LNCaP clone FGC (cell line): Measurements from ENCODE around the gene TIMM44.

Experiments
- DNase-seq: peaks from one replicate; pipeline ENCODE4 v3.0.0-alpha.2; 2011; ENCODE audit warnings: low read depth
- H3K4me3 ChIP-seq: 2 replicates; pipeline ENCODE4 v1.5.1; 2011; ENCODE audit warnings: mild to moderate bottlenecking, low read depth, low read length, control low read depth
- TF ChIP-seq, protein P1 (sequence below): IDR thresholded peaks from 2 replicates; pipeline ENCODE4 v1.5.1; 2012; ENCODE audit warnings: mild to moderate bottlenecking; ENCODE audit not compliant: control insufficient read depth, insufficient read depth; ENCODE audit errors: extremely low read depth

Gene TIMM44

DNA sequence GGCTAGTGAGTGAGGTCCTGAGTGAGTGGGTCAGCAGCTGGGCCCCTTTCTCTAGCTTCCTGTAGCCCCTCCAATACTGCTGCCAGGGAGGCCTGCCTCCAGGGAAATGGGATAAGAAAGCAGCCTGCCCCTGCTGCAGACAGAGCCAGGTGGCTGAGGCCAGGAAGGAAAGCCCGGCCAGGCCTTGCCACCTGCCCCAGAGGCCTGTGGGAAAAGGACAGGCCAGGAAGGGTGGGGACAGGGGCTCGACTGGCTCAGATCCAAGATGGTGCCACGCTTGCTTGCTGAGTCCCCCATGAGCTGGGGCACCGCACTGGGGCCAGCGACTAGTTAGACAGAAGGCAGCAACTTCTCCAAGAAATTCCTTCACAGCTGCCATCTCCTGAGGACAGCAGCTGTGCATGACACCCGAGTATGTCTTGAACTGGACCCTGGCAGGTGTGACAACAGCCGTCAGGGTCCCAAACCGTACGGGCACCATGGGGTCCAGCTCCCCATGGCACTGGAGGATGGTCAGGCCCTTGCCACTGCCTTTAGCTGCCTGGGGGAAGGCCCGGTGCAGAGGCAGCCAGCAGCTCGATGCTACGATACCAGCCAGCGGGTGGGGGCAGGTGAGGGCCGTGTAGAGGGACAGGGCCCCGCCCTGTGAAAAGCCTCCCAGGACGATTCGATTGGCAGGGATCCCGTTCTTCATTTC lies 64.2 kb downstream of the TIMM44 start:
- TF ChIP-seq, protein P1, sequence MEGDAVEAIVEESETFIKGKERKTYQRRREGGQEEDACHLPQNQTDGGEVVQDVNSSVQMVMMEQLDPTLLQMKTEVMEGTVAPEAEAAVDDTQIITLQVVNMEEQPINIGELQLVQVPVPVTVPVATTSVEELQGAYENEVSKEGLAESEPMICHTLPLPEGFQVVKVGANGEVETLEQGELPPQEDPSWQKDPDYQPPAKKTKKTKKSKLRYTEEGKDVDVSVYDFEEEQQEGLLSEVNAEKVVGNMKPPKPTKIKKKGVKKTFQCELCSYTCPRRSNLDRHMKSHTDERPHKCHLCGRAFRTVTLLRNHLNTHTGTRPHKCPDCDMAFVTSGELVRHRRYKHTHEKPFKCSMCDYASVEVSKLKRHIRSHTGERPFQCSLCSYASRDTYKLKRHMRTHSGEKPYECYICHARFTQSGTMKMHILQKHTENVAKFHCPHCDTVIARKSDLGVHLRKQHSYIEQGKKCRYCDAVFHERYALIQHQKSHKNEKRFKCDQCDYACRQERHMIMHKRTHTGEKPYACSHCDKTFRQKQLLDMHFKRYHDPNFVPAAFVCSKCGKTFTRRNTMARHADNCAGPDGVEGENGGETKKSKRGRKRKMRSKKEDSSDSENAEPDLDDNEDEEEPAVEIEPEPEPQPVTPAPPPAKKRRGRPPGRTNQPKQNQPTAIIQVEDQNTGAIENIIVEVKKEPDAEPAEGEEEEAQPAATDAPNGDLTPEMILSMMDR: no peak
- no peak overlapping the region for H3K4me3 ChIP-seq
- no peak for DNase-seq

DNA sequence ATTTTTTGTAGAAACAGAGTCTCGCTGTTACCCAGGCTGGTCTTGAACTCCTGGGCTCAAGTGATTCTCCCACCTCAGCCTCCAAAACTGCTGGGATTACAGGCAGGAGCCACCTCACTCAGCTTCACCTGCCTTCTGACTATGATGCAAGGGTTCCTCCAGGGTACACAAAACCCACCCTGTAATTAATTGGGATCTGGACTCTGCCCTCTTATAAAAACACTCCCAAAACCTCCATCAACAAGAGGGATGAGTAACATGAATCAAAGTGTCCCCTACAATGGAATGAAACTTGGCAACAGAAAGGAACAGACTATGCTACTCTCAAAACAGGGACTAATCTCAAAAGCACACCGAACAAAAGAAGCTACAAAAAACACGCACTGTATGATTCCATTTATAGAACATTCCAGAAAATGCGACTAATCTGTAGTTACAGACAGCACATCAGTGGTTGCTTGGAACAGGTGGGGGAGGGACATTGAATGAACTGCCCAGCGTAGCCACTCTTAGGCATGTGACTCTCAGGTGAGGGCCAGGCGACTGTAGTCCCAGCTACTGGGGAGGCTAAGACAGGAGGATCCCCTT lies 66.1 kb downstream of the TIMM44 start:
- no peak for DNase-seq
- H3K4me3 ChIP-seq: no peak overlapping the region
- TF ChIP-seq, protein P1: no peak
